GM19193 (cell line): ENCODE data around the gene CYP24A1.

Experiments
- POLR2A ChIP-seq: IDR thresholded peaks from 4 replicates; pipeline ENCODE4 v1.6.1; 2011; ENCODE audit not compliant: insufficient read depth, insufficient read length; ENCODE audit errors: extremely low read depth

Gene CYP24A1

GRCh38 chr20:54168961-54169862 lies 4.6 kb downstream of the CYP24A1 start:
- no peak for TF ChIP-seq POLR2A

GRCh38 chr20:54167909-54168872 lies 5.6 kb downstream of the CYP24A1 start:
- TF ChIP-seq POLR2A = no peak

- no peak for TF ChIP-seq POLR2A
Measured at GRCh38 chr20:54166987-54167662, 6.7 kb downstream of the CYP24A1 start.

GRCh38 chr20:54165803-54166202 lies 8.0 kb downstream of the CYP24A1 start:
- TF ChIP-seq POLR2A = no peak

- TF ChIP-seq POLR2A = no peak
Measured at GRCh38 chr20:54165014-54165413, 8.8 kb downstream of the CYP24A1 start.

GRCh38 chr20:54163402-54163801 lies 10.4 kb downstream of the CYP24A1 start:
- no peak for TF ChIP-seq POLR2A

- TF ChIP-seq POLR2A = no peak
Measured at GRCh38 chr20:54162378-54163009, 11.3 kb downstream of the CYP24A1 start.

GRCh38 chr20:54161821-54162149 lies 12.0 kb downstream of the CYP24A1 start:
- no peak for TF ChIP-seq POLR2A

- no peak for TF ChIP-seq POLR2A
Measured at GRCh38 chr20:54161008-54161820, 12.6 kb downstream of the CYP24A1 start.

- no peak for TF ChIP-seq POLR2A
Measured at GRCh38 chr20:54160065-54161007, 13.4 kb downstream of the CYP24A1 start.

- TF ChIP-seq POLR2A = no peak
Measured at GRCh38 chr20:54158856-54159418, 14.8 kb downstream of the CYP24A1 start.

GRCh38 chr20:54158226-54158625 lies 15.6 kb downstream of the CYP24A1 start:
- no peak for TF ChIP-seq POLR2A
